Medulla oblongata (tissue), 1 donor: ENCODE data around the gene TTC34.
"Not testable (repeated sequence)": the region's sequence is repeated elsewhere in the genome, so short reads cannot be mapped to it uniquely, and the experiment has no call there.

ENCODE experiments used
- DNase-seq: peaks from one replicate; pipeline ENCODE4 v3.0.0-alpha.2; 2015; ENCODE audit errors: extremely low spot score

The TTC34 gene

DNA sequence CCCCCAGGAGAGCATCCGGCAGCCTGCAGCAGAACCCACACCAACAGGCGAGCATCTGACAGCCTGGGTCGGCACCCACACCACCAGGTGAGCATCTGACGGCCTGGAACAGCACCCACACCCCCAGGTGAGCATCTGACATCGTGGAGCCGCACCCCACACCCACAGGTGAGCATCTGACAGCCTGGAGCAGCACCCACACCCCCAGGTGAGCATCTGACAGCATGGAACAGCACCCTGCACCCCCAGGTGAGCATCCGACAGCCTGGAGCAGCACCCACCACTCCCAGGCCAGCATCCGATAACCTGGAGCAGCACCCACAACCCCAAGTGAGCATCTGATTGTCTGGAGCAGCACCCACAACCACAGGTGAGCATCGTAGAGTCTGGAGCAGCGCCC lies 124.8 kb downstream of the TTC34 start:
- DNase-seq = not testable (repeated sequence)

DNA sequence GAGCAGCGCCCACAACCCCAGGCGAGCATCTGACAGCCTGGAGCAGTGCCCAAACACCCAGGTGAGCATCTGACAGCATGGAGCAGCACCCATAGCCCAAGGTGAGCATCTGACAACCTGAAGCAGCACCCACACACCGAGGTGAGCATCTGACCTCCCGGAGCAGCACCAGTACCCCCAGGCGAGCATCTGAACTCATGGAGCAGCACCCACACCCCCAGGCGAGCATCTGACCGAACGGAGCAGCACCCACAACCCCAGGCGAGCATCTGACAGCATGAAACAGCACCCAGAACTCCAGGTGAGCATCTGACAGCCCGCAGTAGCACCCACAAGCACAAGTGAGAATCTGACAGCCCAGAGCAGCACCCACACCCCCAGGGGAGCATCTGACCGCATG lies 129.8 kb downstream of the TTC34 start:
- not testable (repeated sequence) for DNase-seq

DNA sequence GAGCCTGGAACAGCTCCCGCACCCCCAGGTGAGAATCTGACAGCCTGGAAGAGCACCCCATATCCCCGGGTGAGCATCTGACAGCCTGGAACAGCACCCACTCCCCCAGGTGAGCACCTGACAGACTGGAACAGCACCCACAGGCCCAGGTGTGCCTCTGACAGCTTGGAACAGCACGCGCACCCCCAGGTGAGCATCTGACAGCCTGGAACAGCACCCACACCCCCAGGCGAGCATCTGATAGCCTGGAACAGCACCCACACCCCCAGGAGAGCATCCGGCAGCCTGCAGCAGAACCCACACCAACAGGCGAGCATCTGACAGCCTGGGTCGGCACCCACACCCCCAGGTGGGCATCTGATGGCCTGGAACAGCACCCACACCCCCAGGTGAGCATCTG lies 141.7 kb downstream of the TTC34 start:
- DNase-seq = not testable (repeated sequence)

DNA sequence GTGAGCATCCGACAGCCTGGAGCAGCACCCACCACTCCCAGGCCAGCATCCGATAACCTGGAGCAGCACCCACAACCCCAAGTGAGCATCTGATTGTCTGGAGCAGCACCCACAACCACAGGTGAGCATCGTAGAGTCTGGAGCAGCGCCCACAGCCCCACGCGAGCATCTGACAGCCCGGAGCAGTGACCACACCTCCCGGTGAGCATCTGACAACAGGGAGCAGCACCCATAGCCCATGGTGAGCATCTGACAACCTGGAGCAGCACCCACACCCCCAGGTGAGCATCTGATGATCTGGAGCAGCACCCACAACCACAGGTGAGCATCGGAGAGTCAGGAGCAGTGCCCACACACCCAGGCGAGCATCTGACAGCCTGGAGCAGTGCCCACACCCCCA lies 143.6 kb downstream of the TTC34 start:
- not testable (repeated sequence) for DNase-seq

- not testable (repeated sequence) for DNase-seq
These were observed 144.4 kb downstream of the TTC34 start for GRCh38 chr1:2657124-2657523.

DNA sequence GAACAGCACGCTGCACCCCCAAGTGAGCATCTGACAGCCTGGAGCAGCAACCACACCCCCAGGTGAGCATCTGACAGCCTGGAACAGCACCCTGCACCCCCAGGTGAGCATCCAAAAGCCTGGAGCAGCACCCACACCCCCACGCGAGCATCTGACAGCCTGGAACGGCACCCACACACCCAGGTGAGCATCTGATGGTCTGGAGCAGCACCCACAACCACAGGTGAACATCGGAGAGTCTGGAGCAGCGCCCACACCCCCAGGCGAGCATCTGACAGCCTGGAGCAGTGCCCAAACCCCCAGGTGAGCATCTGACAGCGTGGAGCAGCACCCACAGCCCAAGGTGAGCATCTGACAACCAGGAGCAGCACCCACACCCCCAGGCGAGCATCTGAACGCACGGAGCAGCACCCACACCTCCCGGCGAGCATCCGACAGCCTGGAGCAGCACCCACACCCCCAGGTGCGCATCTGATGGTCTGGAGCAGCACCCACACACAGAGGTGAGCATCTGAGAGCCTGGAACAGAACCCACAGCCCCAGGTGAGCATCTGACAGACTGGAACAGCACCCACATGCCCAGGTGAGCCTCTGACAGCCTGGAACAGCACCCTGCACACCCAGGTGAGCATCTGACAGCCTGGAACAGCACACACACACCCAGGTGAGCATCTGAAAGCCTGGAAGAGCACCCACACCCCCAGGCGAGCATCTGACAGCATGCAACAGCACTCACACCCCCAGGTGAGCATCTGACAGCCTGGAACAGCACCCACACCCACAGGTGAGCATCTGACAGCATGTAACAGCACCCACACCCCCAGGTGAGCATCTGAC lies 145.7 kb downstream of the TTC34 start:
- not testable (repeated sequence) for DNase-seq

GRCh38 chr1:2654443-2654948 lies 147.0 kb downstream of the TTC34 start:
- not testable (repeated sequence) for DNase-seq

GRCh38 chr1:2653741-2654442 lies 147.6 kb downstream of the TTC34 start:
- DNase-seq = not testable (repeated sequence)

DNA sequence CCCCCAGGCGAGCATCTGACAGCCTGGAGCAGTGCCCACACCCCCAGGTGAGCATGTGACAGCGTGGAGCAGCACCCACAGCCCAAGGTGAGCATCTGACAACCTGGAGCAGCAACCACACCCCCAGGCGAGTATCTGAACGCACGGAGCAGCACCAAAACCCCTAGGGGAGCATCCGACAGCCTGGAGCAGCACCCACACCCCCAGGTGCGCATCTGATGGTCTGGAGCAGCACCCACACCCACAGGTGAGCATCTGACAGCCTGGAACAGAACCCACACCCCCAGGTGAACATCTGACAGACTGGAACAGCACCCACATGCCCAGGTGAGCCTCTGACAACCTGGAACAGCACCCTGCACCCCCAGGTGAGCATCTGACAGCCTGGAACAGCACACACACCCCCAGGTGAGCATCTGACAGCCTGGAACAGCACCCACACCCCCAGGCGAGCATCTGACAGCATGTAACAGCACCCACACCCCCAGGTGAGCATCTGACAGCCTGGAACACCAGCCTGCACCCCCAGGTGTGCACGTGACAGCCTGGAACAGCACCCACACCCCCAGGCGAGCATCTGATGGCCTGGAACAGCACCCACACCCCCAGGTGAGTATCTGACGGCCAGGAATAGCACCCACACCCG lies 148.4 kb downstream of the TTC34 start:
- not testable (repeated sequence) for DNase-seq

- not testable (repeated sequence) for DNase-seq
These were observed 149.2 kb downstream of the TTC34 start for GRCh38 chr1:2652152-2652925.

DNA sequence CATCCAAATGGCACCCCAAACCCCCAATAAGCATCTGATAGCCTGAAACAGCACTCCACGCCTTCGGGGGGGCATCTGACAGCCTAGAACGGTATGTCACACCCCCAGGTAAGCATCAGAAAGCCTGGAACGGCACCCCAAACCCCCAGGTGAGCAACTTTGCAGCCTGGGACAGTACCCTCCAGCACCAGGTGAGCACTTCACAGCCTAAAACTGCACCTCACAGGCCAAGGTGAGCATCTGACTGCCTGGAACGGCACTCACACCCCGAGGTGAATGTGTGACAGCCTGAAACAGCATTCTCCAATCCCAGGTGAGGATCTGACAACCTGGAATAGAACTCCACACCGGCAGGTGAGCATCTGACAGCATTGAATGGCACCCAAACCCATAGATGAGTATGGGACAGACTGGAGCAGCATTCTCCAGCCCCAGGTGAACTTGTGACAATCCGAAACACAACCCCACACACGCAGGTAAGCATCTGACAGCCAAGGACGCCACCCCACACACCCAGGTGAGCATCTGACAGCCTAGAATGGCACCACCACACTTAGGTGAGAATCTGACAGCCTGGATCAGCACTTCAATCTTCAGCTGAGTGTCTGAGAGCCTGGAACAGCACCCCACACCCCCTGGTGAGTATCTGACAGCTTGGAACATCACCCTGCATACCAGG lies 150.4 kb downstream of the TTC34 start:
- DNase-seq = no peak

- no peak for DNase-seq
These were observed 154.7 kb downstream of the TTC34 start for GRCh38 chr1:2646837-2647236.

DNA sequence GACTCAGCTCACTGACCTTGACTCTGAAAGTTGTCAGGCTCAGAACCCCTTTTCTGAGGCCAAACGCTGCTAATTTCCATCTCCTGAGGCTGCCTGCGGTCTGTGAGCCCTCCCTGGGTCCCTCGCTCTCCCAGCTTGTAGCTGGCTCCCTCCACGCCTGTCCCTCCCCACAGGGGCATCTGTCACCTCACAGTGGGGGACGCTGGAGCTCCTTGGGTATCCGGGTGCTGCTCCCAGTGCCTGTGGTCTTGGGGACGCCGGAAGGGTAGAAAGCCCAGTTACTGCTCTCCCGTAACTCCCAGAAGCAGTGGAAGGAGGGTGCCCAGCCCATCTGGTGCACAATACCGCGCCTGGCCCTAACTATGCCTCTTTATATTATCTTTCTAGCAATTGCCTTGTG lies 155.7 kb downstream of the TTC34 start:
- DNase-seq = no peak

DNA sequence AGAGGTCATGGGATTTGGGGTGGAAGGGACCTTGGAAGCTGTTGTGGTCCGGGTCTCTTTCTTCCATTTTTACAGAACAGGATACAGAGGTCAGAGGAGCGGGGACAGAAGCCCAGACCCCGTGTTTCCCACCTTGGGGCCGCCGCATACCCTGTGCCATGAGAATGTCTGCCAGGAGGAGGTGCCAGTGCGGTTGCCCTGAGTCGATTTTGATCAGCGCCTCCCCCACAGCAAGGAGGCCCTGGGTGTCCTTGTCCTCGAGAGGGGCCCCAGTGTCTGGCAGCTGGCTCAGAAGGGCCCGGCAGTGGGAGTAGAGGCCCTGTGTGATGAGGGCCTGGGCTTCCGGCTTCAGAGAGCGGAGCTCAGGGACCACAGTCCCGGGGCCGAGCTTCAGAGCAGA lies 156.3 kb downstream of the TTC34 start:
- no peak for DNase-seq

- no peak for DNase-seq
These were observed 156.8 kb downstream of the TTC34 start for GRCh38 chr1:2644591-2645101.

GRCh38 chr1:2644171-2644570 lies 157.3 kb downstream of the TTC34 start:
- no peak for DNase-seq

- no peak for DNase-seq
These were observed 157.9 kb downstream of the TTC34 start for GRCh38 chr1:2643414-2644077.

DNA sequence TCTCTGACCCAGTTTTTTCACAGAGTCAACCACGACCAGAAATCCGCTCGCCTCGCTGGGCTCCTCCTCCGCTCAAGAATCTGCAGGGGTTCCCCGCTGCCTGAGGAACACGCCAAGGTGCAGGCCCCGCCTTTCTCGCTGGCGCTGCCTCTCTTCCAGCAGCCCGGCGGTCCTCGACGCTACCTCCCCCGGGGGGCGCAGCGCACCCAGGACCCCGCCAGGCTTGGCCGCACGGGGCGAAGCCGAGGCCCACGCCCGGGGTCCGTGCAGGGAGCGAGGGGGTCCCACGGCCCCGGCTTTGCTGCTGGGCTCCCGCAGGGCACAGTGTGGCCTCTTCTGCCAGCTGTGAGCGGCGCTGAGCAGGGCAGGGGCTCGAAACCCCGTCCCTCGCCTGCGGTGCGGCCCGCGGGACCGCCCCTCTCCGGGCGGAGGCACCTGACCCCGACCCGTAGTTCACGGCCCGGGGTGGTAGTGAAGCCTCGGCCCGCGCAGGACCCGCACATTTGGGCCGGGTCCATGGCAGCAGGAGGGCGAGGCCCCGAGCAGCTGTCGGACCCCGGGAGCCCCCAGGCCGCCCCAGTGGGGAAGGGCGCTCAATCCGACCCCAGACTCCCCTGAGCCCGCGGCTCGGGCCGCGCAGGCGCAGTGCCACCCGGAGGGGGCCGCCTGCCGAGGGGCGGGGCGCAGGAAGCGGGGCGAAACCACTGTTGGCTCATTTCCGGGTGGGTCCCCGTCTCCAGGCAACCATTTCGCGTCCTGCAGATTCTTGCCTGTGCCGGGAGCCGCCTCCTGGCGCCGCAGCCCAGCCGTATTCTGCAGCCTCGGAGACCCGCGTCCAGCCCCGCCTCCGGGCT lies 158.7 kb downstream of the TTC34 start:
- peak; percentile 91 for DNase-seq

GRCh38 chr1:2642131-2642559 lies 159.3 kb downstream of the TTC34 start:
- DNase-seq = no peak
